ENCODE measurements around the gene MET.

- TF ChIP-seq CTCF (IDR thresholded peaks at IDR 0.05; ENCODE audit: low read depth, low read length, missing input control) (no peak), ATF3 (IDR thresholded peaks at IDR 0.05) (no peak), JUND (IDR thresholded peaks at IDR 0.05) (no peak), NR2F2 (IDR thresholded peaks at IDR 0.05) (no peak), GABPA (IDR thresholded peaks at IDR 0.05 in 1 of 2, conservative IDR thresholded peaks at IDR 0.05 in 1 of 2) (no peak), TAF1 (conservative IDR thresholded peaks at IDR 0.05) (no peak)
Measured at GRCh38 chr7:116644628-116645027, 27.4 kb upstream of the MET start.
